Stimulated activated CD4-positive, alpha-beta T cell treated with anti-CD3 and anti-CD28 coated beads, Interleukin-4, amount 100 ng/mL, for 24 hours (primary cell): ENCODE results near the gene CTDSPL.
"Not testable (repeated sequence)": the region's sequence is repeated elsewhere in the genome, so short reads cannot be mapped to it uniquely, and the experiment has no call there.

ENCODE experiments used
- DNase-seq: peaks from one replicate; pipeline ENCODE4 v3.0.0-alpha.2; 2020

CTDSPL gene

DNA sequence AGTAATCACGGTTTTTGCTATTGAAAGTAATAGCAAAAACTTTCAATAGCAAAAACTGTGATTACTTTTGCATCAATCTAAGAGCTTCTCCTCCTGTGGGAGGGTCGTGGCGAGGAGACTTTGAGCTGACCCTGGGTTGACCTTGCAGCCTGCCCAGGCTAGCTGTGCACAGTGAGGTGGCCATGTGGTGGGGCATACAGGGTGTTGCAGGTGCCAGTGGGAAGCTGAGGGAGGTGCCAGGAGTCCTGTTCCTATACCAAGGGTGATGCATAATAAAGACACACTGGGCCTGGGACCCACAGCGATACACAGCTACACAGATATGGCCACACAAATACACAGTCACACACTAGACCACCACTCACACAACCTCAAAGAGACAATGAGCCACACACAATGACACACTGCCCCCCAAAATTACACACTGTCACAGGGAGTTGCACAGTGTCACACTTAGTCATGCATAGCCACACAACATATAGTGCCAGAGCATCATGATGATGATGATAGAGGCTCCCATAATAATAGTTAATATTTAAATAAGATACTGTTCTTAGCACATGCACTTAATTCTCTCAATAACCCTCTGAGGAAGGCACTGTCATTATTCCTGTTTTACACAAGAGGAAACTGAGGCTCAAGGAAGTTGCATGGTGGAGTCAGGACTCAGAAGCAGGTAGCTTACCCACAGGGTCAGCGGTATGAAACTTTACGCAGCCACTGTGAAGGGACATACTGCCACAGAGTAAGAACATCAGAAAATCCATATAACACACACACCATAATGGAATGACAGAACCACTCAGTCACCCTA, 161.4 kb downstream of the CTDSPL start:
- DNase-seq, result peak; percentile 4

DNA sequence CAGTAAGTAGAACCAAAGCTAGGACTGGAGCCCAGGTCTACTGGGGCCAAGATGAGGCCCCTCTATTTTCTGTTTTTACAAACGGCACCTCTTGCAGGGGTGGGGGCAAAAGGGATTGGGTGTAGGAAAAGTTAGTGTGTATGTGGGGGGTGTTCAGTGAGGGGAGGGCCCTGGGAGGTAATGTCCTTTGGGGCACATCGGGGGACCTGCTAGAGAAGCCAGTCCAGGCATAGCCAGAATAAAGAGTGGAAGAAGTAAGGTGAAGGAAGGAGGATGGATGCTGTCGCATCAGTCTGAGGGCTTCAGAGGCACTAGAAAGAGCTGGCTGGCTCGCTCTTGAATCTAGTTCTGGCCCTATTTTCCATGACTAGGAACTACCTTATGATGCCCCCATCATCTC, 165.2 kb downstream of the CTDSPL start:
- no peak for DNase-seq

DNA sequence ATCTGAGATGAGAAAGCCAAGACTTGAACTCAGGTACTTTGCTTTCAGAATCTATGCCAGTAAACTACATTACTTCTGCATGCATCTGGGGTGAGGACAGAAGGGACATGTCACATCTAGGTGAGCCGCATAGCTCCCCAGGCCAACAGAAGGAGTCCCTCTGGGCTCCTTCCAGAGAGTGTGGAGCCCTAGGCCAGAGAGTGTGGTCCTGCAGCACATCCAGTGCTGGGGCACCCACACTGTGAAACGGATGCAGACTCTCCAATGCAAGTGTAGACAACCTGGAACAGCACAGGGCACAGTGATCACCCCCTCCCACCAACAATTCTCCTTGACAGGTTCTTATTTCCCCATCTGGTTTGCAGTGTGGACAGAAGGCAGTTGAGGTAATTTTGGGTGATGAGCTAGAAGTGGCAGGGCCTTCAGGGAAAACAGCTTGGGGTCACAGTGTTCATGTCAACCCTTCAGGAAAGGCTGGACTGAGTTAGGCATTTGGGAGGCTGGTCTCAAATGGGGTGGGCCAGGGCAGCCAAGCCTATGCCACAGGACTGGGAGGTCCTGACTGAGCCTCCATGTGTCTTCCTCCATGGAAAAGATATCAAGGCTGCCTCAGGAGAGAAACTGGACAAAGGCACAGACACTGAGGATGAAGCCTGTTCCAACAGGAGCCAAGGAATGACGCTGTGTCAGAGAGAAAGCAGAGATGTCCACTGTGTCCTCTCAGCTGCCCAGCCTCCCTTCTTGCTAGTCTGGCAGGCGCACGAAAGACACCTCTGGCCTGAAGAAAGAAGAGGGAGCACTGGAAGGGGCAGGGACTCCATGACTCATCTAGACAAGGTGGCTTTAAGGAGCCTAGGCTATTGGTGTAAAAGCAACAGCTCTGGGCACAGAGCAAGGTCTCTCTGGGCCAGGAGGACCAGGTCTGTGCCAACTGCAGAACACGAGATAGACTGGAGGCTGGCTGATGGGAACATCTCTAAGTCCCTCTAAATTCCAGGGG, 166.1 kb downstream of the CTDSPL start:
- peak; percentile 3 for DNase-seq

DNA sequence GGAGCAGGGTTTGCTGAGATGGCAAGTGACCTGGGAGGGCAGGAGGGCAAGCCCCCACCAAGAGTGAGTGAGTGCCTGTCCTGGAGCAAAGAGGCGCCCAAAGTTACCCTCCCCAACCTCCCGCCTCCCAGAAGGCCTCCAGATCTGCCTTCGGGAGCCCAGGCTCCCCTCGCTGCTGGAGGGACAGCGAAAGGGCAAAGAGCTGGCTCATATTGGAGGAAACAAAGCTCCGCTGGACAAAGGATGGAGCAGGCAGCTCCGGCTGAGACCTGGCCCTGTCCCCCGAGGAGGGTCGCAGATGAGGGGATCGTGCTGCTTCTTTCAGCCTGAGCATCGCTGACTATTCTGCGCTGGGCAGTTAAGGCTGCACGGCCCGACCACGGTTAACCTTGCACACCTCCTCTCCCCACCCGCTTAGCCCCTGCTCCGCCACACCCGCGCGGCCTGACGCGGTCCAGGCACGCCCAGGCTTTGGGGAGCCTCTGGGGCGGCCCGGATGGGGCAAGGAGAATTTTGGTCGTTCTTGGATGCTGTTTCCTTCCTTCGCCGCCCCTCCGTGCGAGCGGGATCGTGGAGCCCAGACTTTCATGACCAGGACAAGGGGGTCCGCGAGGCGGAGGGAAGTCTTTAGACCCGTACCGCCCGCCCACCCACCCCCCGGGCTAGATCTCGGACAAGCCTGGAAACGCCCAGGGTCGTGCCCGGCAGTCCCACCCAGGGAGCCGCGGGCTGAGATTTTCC, 167.1 kb downstream of the CTDSPL start:
- DNase-seq, result peak; percentile 3

DNA sequence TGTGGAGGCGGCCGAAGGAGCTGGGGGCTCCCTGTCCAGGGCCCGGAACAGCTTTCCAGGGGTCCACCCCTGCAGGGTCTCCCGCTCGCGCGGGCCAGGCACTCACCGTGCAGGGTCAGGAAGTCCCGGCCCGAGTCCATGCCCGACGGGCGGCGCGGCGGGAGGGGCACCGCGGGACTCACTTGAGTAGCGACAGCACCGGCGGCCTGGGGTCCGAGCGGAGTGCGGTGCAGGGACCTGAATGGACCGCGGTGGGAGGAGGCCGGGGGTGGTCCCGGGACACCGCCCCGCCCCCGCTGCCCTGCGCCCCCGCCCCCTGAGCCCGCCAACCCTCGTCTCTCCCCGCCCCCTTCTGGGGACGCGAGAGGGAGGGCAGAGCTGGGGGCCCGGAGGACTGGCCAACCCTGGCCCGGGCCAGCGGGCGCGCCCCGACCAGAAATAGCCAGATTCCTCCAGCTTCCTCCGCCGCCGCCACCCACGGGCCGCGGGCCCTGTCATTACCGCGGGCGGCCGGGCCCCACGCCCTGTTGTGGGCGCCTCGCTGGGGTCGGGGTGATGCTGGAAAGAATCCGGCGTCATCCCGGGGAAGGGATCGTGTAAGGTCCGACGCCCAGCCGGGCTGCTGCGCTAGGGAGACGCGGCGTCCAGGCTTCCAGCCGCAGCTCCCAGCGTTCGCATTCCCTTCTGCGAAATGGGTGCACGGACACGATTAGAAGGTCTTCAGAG, 167.9 kb downstream of the CTDSPL start, which contains the start of gene PLCD1:
Gene PLCD1 (minus strand): TSS at position 243 of the 726 bp plus-strand sequence. CDS start 103 bp downstream, at position 140.
- DNase-seq, result peak; percentile 5

DNA sequence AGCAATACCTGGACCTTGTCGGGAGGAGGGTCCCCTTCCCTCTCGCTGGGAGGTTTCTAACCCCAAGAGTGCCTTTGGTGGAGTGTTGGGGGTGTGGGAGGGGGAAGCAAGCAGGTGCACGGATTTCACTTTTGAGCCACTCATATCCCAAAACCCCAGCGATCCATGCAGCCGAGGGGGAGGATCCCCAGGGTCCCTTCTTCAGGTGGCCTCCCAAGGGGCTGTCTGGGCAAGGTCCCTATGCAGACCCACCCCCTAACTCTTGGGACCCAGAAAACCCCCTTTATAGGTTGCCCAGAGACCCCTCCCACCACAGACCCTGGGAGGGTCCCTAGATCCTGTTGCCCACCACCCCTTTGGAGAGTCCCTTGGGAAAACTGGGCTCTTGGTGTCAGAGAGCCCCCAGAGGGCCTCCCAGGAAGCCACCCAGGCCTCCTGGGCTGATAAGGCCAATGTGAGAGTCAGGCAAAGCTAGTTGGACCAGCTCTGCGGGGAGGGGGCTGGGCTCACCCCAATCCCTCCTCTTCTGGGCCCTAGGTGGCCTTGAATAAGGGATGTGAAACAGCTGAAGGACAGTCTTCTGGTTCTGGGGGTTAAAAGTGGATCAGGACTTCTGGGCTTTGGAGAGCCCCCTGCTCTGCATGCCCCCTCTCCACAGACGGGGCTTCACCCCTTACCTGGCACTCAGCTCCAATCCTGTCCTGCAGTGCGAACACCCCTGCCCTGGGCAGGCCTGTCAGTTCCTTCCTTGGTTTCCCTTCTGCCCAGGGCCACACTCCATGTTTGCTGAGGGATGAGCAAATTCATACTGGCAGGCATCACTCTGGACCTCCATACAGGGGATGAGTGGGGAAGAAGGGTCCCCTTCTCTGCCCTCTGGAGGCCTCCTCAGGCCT, 168.7 kb downstream of the CTDSPL start:
- no peak for DNase-seq

DNA sequence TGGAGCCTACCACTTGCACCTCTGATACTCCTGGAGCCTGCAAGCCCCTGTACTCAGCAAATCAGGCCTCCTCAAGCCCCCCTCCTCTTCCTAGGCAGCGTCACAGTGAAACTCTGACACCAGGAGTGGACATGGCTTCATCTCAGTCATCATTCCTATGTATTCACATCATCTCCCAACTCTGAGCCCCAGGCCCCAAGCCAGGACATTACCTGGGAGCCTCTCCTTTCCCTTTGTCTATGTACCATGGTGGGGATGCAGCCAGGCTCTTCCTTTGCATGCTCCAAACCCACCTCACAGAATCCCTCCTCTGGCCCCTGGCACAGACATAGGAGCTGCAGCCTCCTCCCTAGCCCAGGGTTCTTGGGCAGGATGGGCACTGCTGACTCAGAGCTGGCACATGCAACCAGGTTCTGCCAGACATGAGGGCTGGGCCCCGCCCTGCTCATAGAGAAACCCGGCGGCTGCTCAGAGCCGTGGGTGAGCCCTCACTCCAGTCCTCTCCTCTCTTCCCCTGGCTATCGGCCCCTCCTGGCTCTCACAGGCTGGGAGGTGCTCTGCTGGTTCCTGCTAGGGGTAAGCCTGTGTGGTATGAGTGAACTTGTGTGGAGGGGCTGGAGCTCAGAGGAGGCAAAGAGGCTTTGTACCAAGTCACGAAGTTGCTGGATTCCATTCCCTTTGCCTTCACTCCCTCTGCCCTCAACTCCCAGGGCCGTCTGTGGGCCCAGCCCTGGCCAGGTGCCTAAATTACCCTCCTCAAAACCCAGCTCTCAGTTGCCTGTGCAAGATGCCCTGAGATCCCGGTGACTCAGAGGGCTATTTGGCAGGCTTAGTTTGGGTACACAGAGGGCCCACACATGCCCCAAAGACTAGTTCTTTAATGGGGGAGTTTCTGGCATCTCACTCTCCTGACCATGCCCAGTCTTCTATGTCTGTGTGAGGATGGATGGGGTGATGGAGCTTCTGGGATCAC, 169.6 kb downstream of the CTDSPL start:
- peak; percentile 43 for DNase-seq

DNA sequence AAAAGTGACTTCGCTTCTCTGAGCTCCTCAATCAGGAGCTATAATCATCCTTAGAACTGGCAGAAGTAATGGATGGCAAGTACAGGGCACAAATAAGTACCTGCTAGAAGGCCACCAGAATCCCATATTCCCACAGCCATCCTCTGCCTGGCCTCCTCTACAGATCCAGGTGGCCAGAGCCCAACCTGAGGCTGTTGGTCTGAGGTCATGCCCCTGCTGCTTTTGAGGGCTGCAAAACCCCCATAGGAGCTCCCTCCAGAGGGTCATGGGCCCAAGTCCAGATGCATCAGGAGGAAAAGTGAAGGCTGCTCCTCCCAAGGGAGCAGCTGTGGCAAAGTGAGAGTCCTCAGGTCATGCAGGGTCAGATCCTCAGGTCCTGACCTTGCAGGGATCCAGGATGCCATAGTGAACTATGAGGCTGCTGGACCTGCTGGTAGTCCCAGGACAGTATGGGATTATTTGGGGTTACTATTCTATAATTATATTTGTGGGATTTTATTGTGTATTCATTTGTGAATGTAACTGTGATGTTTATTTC, 170.7 kb downstream of the CTDSPL start:
- no peak for DNase-seq

DNA sequence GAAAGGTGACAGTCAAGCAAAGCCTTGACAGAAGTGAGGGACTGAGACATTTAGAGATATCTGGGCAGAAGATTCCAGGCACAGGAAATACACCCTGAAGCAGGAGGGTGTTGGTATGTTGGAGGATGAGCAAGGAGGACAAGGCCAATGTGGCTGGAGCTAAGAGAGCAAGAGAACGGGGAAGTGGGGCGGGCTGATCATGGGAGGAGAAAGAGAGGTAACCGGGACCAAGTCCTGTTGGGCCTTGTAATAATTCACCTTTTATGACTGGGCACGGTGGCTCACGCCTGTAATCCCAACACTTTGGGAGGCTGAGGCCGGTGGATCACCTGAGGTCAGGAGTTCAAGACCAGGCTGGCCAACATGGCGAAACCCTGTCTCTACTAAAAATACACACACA, 171.9 kb downstream of the CTDSPL start:
- DNase-seq, result not testable (repeated sequence)
